Activated gamma-delta T cell treated with Interleukin-2 at 50 U/mL for 16 hours (primary cell): Measurements from ENCODE around the gene CCDC134.

Experiments used
- DNase-seq: peaks from one replicate; pipeline ENCODE4 v3.0.0-alpha.2; 2020

The CCDC134 gene

GRCh38 chr22:41787331-41787730 is 13.1 kb upstream of the CCDC134 start:
- DNase-seq, result no peak

- no peak for DNase-seq
Observed at GRCh38 chr22:41793871-41794270, 6.6 kb upstream of the CCDC134 start.

- DNase-seq, result no peak
Observed at GRCh38 chr22:41798736-41799135, 1.7 kb upstream of the CCDC134 start.

- no peak for DNase-seq
Observed at GRCh38 chr22:41799486-41800347, 762 bp upstream of the CCDC134 start.

GRCh38 chr22:41801147-41801819 is 804 bp downstream of the CCDC134 start:
- DNase-seq, result peak; percentile 12

- no peak for DNase-seq
Observed at GRCh38 chr22:41801886-41802285, 1.4 kb downstream of the CCDC134 start.

GRCh38 chr22:41805639-41806038 is 5.2 kb downstream of the CCDC134 start:
- no peak for DNase-seq

GRCh38 chr22:41808400-41808799 is 7.9 kb downstream of the CCDC134 start:
- no peak for DNase-seq

- DNase-seq, result no peak
Observed at GRCh38 chr22:41810022-41810421, 9.5 kb downstream of the CCDC134 start.

GRCh38 chr22:41812805-41813545 is 12.5 kb downstream of the CCDC134 start:
- no peak for DNase-seq

GRCh38 chr22:41813726-41814410 is 13.4 kb downstream of the CCDC134 start:
- no peak for DNase-seq

GRCh38 chr22:41815716-41816115 is 15.2 kb downstream of the CCDC134 start:
- DNase-seq, result no peak

GRCh38 chr22:41816241-41816640 is 15.8 kb downstream of the CCDC134 start:
- no peak for DNase-seq

GRCh38 chr22:41816871-41817270 is 16.4 kb downstream of the CCDC134 start:
- DNase-seq, result no peak

GRCh38 chr22:41818011-41818410 is 17.5 kb downstream of the CCDC134 start:
- no peak for DNase-seq

- DNase-seq, result no peak
Observed at GRCh38 chr22:41818596-41818995, 18.1 kb downstream of the CCDC134 start.

- no peak for DNase-seq
Observed at GRCh38 chr22:41819257-41819656, 18.8 kb downstream of the CCDC134 start.

GRCh38 chr22:41820447-41820846 is 20.0 kb downstream of the CCDC134 start:
- no peak for DNase-seq

- DNase-seq, result no peak
Observed at GRCh38 chr22:41821471-41822316, 21.2 kb downstream of the CCDC134 start.

GRCh38 chr22:41822317-41823057 is 22.0 kb downstream of the CCDC134 start:
- DNase-seq, result peak; percentile 35

GRCh38 chr22:41823797-41824196 is 23.3 kb downstream of the CCDC134 start:
- no peak for DNase-seq
